Measurements from ENCODE around the gene ARL8B. TPM values are rescaled to one million over a fixed set of nuclear protein-coding genes. Genes with fewer than 3 reads are reported as not detected.

Gene ARL8B
- total RNA-seq, 1 experiment from 2014 or later, result 54.0 TPM

DNA sequence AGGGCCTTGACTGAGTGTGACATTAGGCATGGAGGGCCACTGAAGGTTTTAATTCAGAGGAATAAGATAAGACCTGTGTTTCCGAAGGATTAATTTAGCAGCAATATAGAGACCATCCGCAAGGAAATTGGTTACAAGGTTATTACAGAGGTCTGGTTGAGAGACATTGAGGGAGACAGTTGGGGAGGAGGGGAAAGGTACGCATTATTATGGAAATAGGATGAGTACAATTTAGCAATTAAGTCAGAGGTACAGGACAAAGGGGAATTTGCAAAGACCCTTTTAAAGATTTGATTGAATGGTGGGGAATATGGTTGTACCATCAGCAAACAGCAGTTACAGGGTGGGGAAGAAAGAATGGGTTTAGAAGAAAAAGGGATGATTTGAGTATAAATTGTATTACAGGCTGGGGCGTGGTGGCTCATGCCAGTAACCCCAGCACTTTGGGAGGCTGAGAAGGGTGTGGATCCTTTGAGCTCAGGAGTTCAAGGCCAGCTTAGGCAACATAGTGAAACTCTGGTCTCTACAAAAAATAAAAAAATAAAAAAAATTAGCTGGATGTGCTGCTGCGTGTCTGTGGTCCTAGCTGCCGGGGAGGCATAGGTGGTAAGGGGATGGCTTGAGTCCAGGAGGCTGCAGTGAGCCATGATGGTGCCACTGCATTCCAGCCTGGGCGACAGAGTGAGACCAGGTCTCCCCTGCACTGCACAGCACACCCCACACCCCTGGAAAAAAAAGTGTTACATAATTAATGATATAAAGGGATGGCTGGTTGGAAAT is 11.3 kb downstream of the ARL8B start:
- Histone ChIP-seq H3K9me3 (ENCODE audit: low read depth, low read length, poor library complexity, severe bottlenecking) (no peaks in the 10 kb centered on the region), H3K4me1 (ENCODE audit: insufficient read depth, low read length, poor library complexity, severe bottlenecking) (peaks cover 3% of the 10 kb centered on the region), H3K27me3 (replicated peaks; ENCODE audit: insufficient read depth, low read depth, low read length, poor library complexity) (no peaks in the 10 kb centered on the region), H3K4me3 (ENCODE audit: low read depth, low read length, poor library complexity, severe bottlenecking) (no peak overlapping the region), H3K36me3 (ENCODE audit: insufficient read depth, low read length, poor library complexity, severe bottlenecking) (no peaks in the 10 kb centered on the region), H3K27ac (ENCODE audit: low read depth, low read length, poor library complexity, severe bottlenecking) (no peak overlapping the region)
- ChIA-PET CTCF (no interaction called here), POLR2A (ENCODE audit: low non-redundant PET) (no interaction called here)
- no peak for DNase-seq (ENCODE audit: low spot score)
- no peak for TF ChIP-seq EZH2 (IDR thresholded peaks at IDR 0.05; ENCODE audit: borderline replicate concordance, low read depth, low read length, poor library complexity, severe bottlenecking)
- TF ChIP-seq, protein P1, sequence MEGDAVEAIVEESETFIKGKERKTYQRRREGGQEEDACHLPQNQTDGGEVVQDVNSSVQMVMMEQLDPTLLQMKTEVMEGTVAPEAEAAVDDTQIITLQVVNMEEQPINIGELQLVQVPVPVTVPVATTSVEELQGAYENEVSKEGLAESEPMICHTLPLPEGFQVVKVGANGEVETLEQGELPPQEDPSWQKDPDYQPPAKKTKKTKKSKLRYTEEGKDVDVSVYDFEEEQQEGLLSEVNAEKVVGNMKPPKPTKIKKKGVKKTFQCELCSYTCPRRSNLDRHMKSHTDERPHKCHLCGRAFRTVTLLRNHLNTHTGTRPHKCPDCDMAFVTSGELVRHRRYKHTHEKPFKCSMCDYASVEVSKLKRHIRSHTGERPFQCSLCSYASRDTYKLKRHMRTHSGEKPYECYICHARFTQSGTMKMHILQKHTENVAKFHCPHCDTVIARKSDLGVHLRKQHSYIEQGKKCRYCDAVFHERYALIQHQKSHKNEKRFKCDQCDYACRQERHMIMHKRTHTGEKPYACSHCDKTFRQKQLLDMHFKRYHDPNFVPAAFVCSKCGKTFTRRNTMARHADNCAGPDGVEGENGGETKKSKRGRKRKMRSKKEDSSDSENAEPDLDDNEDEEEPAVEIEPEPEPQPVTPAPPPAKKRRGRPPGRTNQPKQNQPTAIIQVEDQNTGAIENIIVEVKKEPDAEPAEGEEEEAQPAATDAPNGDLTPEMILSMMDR (conservative IDR thresholded peaks at IDR 0.05; ENCODE audit: low read depth, low read length), result no peak
- intact Hi-C loops (cut with micrococcal nuclease; ENCODE audit: unreplicated experiment), result loop anchor here (10.0 kb wide), 1 partner anchor 171 kb away; no protein-coding TSS in a partner anchor
- no TSS peak for BruUV-seq (replicated peaks)

DNA sequence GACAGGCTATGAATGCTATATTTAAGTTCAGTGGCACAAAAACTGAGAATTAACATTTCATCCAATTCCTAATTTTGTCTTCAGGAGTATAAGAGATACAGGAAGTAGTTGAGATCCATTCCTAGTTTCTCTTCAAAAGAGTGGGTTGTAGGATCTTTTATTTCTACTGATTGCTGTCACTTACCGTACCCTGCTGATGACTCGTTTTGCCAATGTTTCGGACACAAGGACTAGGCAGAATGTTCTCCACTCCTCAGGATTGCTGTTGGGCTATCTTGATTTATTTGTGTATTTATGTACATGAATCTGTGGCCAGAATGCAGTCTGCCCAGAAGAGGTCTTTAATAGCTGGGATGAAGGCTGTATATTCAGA is 11.9 kb downstream of the ARL8B start:
- no peaks in the 10 kb centered on the region for H3K27me3 ChIP-seq (replicated peaks; ENCODE audit: insufficient read depth, low read depth, low read length, poor library complexity)
- TF ChIP-seq EZH2 (IDR thresholded peaks at IDR 0.05; ENCODE audit: borderline replicate concordance, low read depth, low read length, poor library complexity, severe bottlenecking), result no peak
- TF ChIP-seq, protein P1 (conservative IDR thresholded peaks at IDR 0.05; ENCODE audit: low read depth, low read length), result no peak
- H3K27ac ChIP-seq (ENCODE audit: low read depth, low read length, poor library complexity, severe bottlenecking), result no peak overlapping the region
- peaks cover 7% of the 10 kb centered on the region for H3K4me1 ChIP-seq (ENCODE audit: insufficient read depth, low read length, poor library complexity, severe bottlenecking)
- no peak overlapping the region for H3K4me3 ChIP-seq (ENCODE audit: low read depth, low read length, poor library complexity, severe bottlenecking)
- BruUV-seq (replicated peaks), result no TSS peak
- ChIA-PET CTCF (no interaction called here), POLR2A (ENCODE audit: low non-redundant PET) (no interaction called here)
- DNase-seq (ENCODE audit: low spot score), result no peak
- H3K36me3 ChIP-seq (ENCODE audit: insufficient read depth, low read length, poor library complexity, severe bottlenecking), result no peaks in the 10 kb centered on the region
- intact Hi-C loops (cut with micrococcal nuclease; ENCODE audit: unreplicated experiment), result loop anchor here (10.0 kb wide), 1 partner anchor 171 kb away; no protein-coding TSS in a partner anchor
- no peaks in the 10 kb centered on the region for H3K9me3 ChIP-seq (ENCODE audit: low read depth, low read length, poor library complexity, severe bottlenecking)

DNA sequence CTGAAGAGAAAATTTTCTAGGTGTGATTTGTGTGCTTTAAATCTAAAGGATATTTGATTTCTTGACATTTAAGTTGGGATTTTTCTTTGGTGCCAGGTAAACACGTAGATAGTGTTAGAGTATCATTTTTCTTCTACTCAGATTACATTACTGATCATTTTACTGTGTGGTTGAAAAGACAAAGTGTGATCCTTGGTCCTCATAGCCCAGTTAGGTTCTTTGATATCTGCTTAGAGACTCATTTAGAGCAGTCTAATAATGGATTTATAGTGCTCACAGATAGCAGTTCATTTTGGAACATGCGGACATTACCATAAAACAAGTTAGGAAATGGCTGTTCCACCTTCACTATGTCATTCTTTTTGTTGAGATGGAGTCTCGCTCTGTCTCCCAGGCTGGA is 12.4 kb downstream of the ARL8B start:
- H3K27me3 ChIP-seq (replicated peaks; ENCODE audit: insufficient read depth, low read depth, low read length, poor library complexity), result no peaks in the 10 kb centered on the region
- no peaks in the 10 kb centered on the region for H3K9me3 ChIP-seq (ENCODE audit: low read depth, low read length, poor library complexity, severe bottlenecking)
- ChIA-PET POLR2A (ENCODE audit: low non-redundant PET) (no interaction called here), CTCF (no interaction called here)
- TF ChIP-seq EZH2 (IDR thresholded peaks at IDR 0.05; ENCODE audit: borderline replicate concordance, low read depth, low read length, poor library complexity, severe bottlenecking), result no peak
- TF ChIP-seq, protein P1 (conservative IDR thresholded peaks at IDR 0.05; ENCODE audit: low read depth, low read length), result no peak
- intact Hi-C loops (cut with micrococcal nuclease; ENCODE audit: unreplicated experiment), result loop anchor here (10.0 kb wide), 1 partner anchor 170 kb away; no protein-coding TSS in a partner anchor
- no peak overlapping the region for H3K4me3 ChIP-seq (ENCODE audit: low read depth, low read length, poor library complexity, severe bottlenecking)
- H3K36me3 ChIP-seq (ENCODE audit: insufficient read depth, low read length, poor library complexity, severe bottlenecking), result no peaks in the 10 kb centered on the region
- no TSS peak for BruUV-seq (replicated peaks)
- H3K27ac ChIP-seq (ENCODE audit: low read depth, low read length, poor library complexity, severe bottlenecking), result no peak overlapping the region
- H3K4me1 ChIP-seq (ENCODE audit: insufficient read depth, low read length, poor library complexity, severe bottlenecking), result peaks cover 7% of the 10 kb centered on the region
- no peak for DNase-seq (ENCODE audit: low spot score)
